ENCODE measurements around the gene FAM193A. TPM values are rescaled to one million over a fixed set of nuclear protein-coding genes. Genes with fewer than 3 reads are reported as not detected.

Gene FAM193A
- polyA plus RNA-seq, 1 experiment = 5.9 TPM

DNA sequence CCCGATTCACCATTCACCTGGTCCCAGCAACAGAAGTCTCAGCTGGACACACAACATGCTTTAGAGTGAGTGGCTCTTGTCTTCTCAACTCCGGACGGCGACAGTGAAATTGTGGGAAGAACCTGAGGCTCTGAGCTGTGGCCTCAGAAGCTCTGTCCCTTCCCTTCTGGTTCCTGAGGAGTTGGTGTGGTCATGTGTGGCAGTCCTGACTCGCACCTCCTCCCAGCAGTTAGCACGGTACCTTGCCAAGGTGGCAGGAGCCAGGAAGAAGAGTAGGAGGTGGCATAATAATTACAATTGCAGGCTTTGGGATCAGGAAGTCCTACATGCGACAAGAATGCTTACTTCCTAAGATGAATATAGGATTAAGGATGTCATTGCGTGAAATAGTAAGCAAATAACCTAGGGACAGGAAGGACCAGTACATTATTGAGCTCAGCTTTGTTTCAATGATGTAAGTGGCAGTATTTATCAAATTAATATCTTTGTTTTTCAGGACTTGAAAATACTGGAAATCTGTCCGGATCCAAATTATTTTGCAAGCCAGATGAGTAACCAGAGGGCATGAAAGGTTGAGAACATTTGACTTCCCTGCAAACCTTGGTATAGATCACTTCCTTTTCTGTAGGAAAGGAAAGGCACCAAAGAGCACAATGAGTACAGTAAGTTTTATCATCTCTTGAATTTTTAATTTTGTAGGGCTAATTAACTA lies 46.5 kb upstream of the FAM193A start:
- ChIA-PET CTCF (no interaction called here), POLR2A (no interaction called here)
- Histone ChIP-seq H3K4me3 (ENCODE audit: low read depth, low read length) (no peak overlapping the region), H3K36me3 (ENCODE audit: control insufficient read depth, insufficient read depth, low read length) (peaks cover 8% of the 10 kb centered on the region; the same call in 1 of the 2 replicates), H3K27me3 (ENCODE audit: control insufficient read depth, insufficient read depth, low read length) (no peaks in the 10 kb centered on the region)
- no peak for DNase-seq (ENCODE audit: low read depth)
- TF ChIP-seq, protein P1, sequence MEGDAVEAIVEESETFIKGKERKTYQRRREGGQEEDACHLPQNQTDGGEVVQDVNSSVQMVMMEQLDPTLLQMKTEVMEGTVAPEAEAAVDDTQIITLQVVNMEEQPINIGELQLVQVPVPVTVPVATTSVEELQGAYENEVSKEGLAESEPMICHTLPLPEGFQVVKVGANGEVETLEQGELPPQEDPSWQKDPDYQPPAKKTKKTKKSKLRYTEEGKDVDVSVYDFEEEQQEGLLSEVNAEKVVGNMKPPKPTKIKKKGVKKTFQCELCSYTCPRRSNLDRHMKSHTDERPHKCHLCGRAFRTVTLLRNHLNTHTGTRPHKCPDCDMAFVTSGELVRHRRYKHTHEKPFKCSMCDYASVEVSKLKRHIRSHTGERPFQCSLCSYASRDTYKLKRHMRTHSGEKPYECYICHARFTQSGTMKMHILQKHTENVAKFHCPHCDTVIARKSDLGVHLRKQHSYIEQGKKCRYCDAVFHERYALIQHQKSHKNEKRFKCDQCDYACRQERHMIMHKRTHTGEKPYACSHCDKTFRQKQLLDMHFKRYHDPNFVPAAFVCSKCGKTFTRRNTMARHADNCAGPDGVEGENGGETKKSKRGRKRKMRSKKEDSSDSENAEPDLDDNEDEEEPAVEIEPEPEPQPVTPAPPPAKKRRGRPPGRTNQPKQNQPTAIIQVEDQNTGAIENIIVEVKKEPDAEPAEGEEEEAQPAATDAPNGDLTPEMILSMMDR (IDR thresholded peaks at IDR 0.05; ENCODE audit: insufficient read depth, low read depth, low read length) = no peak

- Histone ChIP-seq H3K4me3 (ENCODE audit: low read depth, low read length) (no peak overlapping the region), H3K36me3 (ENCODE audit: control insufficient read depth, insufficient read depth, low read length) (peaks cover 15% of the 10 kb centered on the region), H3K27me3 (ENCODE audit: control insufficient read depth, insufficient read depth, low read length) (no peaks in the 10 kb centered on the region)
- no peak for DNase-seq (ENCODE audit: low read depth)
- ChIA-PET POLR2A (no interaction called here), CTCF (interaction anchor here (1.1 to 1.3 kb wide), 2 partner anchors 9 to 18 kb away, joined by 3 read pairs; no protein-coding TSS in a partner anchor)
- TF ChIP-seq, protein P1 (IDR thresholded peaks at IDR 0.05; ENCODE audit: insufficient read depth, low read depth, low read length) = no peak
These were observed 43.5 kb upstream of the FAM193A start for GRCh38 chr4:2492970-2493369.

- DNase-seq (ENCODE audit: low read depth) = no peak
- H3K4me3 ChIP-seq (ENCODE audit: low read depth, low read length) = no peak overlapping the region
- ChIA-PET CTCF (no interaction called here), POLR2A (no interaction called here)
- H3K36me3 ChIP-seq (ENCODE audit: control insufficient read depth, insufficient read depth, low read length) = peaks cover 16% of the 10 kb centered on the region
- H3K27me3 ChIP-seq (ENCODE audit: control insufficient read depth, insufficient read depth, low read length) = no peaks in the 10 kb centered on the region
- TF ChIP-seq, protein P1 (IDR thresholded peaks at IDR 0.05; ENCODE audit: insufficient read depth, low read depth, low read length) = no peak
These were observed 41.5 kb upstream of the FAM193A start for GRCh38 chr4:2494992-2495391.

DNA sequence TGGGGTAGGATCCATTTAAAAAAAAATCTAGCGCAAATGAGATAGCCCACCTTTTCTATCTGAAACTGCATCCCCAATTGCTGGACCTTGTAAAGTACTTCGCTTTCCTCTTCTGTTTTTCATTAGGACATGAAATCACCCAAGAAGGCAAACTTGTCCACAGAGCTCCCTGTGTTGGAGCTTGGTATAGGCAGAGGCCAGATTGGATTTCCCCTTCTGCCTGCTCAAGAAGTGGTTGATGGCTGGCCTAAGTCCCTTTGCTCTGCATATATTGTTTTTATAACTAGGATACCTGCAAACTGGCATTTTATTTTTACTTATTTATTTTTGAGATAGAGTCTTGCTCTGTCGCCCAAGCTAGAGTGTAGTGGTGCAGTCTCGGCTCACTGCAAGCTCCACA lies 39.1 kb upstream of the FAM193A start:
- Histone ChIP-seq H3K27me3 (ENCODE audit: control insufficient read depth, insufficient read depth, low read length) (no peaks in the 10 kb centered on the region), H3K36me3 (ENCODE audit: control insufficient read depth, insufficient read depth, low read length) (peaks cover 25% of the 10 kb centered on the region), H3K4me3 (ENCODE audit: low read depth, low read length) (no peak overlapping the region)
- POLR2A ChIA-PET = no interaction called here
- no peak for DNase-seq (ENCODE audit: low read depth)
- CTCF ChIA-PET = interaction anchor here (0.6 kb wide), 1 partner anchor 345 kb away, joined by 3 read pairs; no protein-coding TSS in a partner anchor
- TF ChIP-seq, protein P1 (IDR thresholded peaks at IDR 0.05; ENCODE audit: insufficient read depth, low read depth, low read length) = no peak

- no peak overlapping the region for H3K4me3 ChIP-seq (ENCODE audit: low read depth, low read length)
These were observed 38.5 kb upstream of the FAM193A start for GRCh38 chr4:2497931-2498330.

More at GRCh38 chr4:2497931-2498330, 38.5 kb upstream of the FAM193A start:
- no peak for DNase-seq (ENCODE audit: low read depth)
- POLR2A ChIA-PET = no interaction called here
- CTCF ChIA-PET = interaction anchor here (0.6 kb wide), 1 partner anchor 345 kb away, joined by 3 read pairs; no protein-coding TSS in a partner anchor
- no peaks in the 10 kb centered on the region for H3K27me3 ChIP-seq (ENCODE audit: control insufficient read depth, insufficient read depth, low read length)
- TF ChIP-seq, protein P1 (IDR thresholded peaks at IDR 0.05; ENCODE audit: insufficient read depth, low read depth, low read length) = no peak
- H3K36me3 ChIP-seq (ENCODE audit: control insufficient read depth, insufficient read depth, low read length) = peaks cover 24% of the 10 kb centered on the region
